Measurements from ENCODE around the gene ACAP1.

The ACAP1 gene

DNA sequence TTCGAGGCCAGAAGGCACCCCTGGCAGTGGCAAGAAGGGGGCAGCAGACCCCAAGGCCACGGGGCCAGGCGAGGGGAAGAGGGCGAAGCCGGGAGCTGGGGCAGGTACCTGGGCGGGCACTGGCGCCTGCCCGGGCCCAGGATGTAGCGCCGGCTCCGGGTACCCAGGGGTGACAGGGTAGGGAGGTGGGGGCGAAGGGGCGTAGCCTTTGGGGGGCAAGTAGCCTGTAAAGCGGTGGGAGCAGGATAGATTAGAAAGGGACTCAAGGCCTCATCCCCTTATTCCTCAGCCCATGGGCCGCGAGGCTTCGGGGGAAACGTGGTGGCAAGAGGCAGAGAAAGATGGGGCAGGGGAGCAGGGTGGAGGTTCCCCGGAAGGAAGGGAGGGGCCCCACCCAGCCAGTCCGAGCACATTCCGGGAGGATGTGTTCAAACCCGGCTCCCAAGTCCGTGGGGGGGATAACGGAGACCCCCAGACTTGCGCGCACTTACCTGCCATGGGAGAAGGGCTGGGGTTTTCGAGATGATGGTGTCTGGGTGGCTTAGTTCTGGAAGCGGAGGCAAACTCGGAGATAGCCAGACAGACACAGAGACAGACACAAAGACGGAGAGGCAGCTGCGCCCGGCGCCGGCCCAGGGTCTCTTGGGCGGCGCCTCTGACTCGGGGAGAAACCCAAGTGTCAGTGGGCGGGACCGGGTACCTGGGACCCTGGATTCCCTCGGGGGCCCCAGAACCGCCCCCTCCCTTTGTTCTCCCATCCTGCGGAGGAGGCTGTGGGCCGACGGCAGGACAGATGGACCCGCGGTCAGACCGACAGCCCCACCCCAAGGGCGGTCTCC lies 57.5 kb downstream of the ACAP1 start:
- H3K27ac Mint-ChIP-seq: peak overlapping the region; percentile 92
- DNase-seq: no peak
- peak overlapping the region; percentile 97 for H3K4me3 Mint-ChIP-seq
- peaks cover 31% of the 10 kb centered on the region for H3K4me1 Mint-ChIP-seq (ENCODE audit: low read depth)
- H3K36me3 Mint-ChIP-seq (ENCODE audit: low read depth): peaks cover 50% of the 10 kb centered on the region
- H3K9me3 Mint-ChIP-seq: no peaks in the 10 kb centered on the region
- H3K27me3 Mint-ChIP-seq: no peaks in the 10 kb centered on the region

GRCh38 chr17:7394452-7395191 lies 58.3 kb downstream of the ACAP1 start, which contains the start of gene PLSCR3:
Gene PLSCR3, minus strand, starts transcription at chr17:7394525. Its CDS starts 415 bp downstream, at chr17:7394110.
- Mint-ChIP-seq H3K36me3 (ENCODE audit: low read depth) (peaks cover 42% of the 10 kb centered on the region), H3K27me3 (no peaks in the 10 kb centered on the region), H3K27ac (peak within 1 kb of the TSS; percentile 96), H3K4me1 (ENCODE audit: low read depth) (peaks cover 31% of the 10 kb centered on the region), H3K4me3 (peak within 1 kb of the TSS; percentile 97), H3K9me3 (no peaks in the 10 kb centered on the region)
- DNase-seq: peak; percentile 95

GRCh38 chr17:7396147-7396546 lies 59.8 kb downstream of the ACAP1 start:
- no peaks in the 10 kb centered on the region for H3K9me3 Mint-ChIP-seq
- H3K4me3 Mint-ChIP-seq: peak overlapping the region; percentile 4
- peaks cover 27% of the 10 kb centered on the region for H3K36me3 Mint-ChIP-seq (ENCODE audit: low read depth)
- DNase-seq: no peak
- H3K27ac Mint-ChIP-seq: no peak overlapping the region
- H3K27me3 Mint-ChIP-seq: no peaks in the 10 kb centered on the region
- peaks cover 28% of the 10 kb centered on the region for H3K4me1 Mint-ChIP-seq (ENCODE audit: low read depth)

GRCh38 chr17:7398612-7399011 lies 62.3 kb downstream of the ACAP1 start:
- H3K4me3 Mint-ChIP-seq: no peak overlapping the region
- H3K27ac Mint-ChIP-seq: no peak overlapping the region

More at GRCh38 chr17:7398612-7399011, 62.3 kb downstream of the ACAP1 start:
- H3K36me3 Mint-ChIP-seq (ENCODE audit: low read depth): peaks cover 16% of the 10 kb centered on the region
- no peak for DNase-seq
- no peaks in the 10 kb centered on the region for H3K9me3 Mint-ChIP-seq
- H3K27me3 Mint-ChIP-seq: no peaks in the 10 kb centered on the region
- peaks cover 17% of the 10 kb centered on the region for H3K4me1 Mint-ChIP-seq (ENCODE audit: low read depth)

All from activated T-cell treated with anti-CD3 and anti-CD28 coated beads, Interleukin-2, amount 50 U/mL, for 24 hours (primary cell).